ENCODE measurements around the gene S100A11.

The S100A11 gene

DNA sequence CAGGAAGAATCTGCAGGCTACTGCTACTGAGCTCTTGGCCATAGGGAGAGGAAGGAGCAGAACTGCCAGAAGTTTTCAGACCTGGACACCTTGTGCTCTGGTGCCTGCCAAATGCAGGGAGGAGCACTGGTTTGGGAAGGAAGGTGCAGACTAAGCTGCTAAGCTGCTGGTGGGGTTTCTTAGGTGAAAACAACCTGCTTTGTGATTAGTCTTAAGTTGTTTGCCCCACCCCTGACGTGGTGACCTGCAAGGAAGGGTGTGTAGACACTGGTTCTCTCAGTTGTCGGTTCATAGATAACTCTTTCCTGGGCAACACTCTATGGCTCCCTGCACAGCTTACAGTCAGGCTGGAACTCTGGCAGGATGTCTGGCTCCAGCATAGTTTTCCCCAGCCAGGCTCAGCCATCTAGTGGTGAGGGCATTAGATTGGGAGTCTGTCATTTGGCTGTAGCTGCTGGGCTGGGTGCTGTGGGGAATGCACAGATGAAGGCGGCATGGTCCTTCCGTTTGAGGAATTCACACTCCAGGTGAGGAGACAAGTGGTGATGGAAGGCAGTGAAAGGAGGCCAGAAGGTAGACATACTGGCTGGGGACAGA is 32.9 kb downstream of the S100A11 start:
- no peak for DNase-seq (ENCODE audit: low read depth in 2 of 2)

DNA sequence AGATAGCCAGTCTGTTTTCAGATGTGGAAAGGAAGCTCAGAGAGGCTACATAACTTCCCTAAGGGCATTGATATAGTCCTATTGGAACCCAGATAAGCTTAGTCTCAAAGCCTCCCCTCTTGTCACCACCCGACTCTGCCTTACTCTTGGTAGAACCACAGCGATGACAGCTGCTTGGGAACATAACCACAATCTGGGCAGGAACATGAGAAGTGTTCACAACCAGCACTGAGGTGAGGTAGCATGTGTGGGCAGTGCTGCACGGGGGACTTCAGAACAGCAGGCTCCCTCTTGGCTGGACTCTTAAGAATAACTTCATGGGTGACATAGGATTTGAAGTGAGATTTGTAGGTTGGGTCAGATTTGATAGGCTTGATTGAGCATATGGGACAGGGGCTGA is 33.8 kb downstream of the S100A11 start:
- DNase-seq (ENCODE audit: low read depth in 2 of 2), result no peak

DNA sequence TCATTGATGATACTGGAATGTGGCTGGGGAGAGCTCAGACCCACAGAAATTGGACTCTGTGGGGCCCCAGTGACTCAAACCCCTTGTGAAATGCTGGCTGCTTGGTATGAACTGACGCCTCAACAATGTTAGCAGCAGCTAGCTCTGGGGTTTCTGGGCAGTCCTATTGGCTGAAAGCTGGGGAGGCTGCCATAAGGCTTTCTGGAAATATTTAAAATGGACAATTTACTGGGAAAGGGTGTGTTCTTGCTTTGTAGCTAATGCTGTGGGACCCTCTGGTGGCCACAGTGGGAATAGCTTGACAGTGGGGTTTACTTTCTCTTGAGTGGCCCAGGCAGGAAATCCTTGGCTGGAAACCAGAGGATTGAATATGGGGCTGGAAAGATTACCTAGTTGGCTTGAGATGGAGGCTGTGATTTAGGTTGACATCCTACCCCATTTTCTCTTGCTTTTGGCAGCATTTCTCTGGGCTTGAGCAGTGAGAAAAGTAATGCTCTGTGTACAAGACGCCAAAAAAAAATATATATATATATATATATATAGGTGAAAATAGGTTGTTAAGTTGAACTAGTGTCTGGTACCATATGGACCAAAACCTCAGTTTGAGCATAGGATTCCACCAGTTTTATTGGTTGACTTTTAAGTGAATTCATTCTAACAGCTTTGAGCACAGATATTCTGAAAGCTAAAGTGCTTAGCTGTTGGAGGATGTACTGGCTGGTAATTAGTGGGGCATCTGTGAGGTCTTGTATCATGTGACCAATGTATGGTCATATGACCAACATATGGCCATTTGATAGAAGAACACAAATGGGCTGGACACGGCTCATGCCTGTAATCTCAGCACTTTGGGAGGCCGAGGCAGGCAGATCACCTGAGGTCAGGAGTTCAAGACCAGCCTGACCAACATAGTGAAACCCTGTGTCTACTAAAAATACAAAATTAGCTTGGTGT is 34.9 kb downstream of the S100A11 start:
- DNase-seq (ENCODE audit: low read depth in 2 of 2), result peak in 1 of 2 donors; percentile 58

GRCh38 chr1:152000964-152001630 is 35.7 kb downstream of the S100A11 start:
- DNase-seq (ENCODE audit: low read depth in 2 of 2), result no peak

DNA sequence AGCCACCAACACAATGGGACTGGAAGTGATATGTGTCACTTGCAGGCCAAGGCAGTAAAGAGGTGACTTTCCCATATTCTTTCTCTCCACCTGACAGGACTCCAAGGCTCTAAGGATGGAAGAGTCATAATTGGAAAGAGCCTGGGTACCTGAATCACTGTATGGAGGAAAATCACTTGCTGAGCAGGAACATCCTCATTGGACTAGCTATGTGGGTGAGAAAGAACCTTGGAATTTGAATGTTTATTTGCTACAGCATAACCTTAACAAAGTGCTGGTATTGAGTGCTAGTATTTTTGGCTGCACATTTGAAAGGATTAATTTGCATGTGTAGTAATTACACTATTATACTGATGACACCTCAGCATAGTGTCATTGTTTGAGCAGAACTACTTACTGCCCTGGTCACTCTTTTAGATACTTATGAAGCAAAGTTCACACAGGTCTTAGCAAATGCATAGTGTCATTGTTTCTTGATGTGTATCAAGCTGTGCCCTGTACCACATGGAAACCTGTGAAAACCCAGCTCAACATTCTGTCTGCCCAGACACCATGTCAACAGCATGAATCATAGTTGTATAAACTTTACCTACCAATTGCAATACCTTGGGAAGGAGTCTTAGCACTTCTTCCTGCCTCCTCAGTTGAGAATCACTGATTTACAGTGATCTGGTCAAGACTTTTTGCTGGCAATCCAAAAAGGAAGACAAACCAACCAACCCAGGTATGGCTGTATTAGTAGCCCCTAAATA is 38.0 kb downstream of the S100A11 start:
- DNase-seq (ENCODE audit: low read depth in 2 of 2), result no peak

GRCh38 chr1:151997284-151997570 is 39.6 kb downstream of the S100A11 start:
- no peak for DNase-seq (ENCODE audit: low read depth in 2 of 2)

DNA sequence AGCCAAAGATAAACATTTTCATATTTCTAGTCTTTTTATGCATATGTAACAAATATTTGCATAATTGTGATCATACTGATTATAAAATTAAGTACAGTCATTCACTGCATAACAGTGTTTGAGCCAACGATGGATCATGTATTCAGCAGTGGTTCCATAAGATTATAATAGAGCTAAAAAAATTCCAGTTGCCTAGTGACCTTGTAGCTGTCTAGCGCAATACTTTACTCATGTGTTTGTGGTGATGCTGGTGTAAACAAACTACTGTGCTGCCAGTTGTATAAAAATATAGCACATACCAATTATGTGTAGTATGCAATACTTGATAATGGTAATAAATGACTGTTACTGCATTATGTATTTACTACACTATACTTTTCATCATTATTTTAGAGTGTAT is 41.0 kb downstream of the S100A11 start:
- DNase-seq (ENCODE audit: low read depth in 2 of 2), result no peak

DNA sequence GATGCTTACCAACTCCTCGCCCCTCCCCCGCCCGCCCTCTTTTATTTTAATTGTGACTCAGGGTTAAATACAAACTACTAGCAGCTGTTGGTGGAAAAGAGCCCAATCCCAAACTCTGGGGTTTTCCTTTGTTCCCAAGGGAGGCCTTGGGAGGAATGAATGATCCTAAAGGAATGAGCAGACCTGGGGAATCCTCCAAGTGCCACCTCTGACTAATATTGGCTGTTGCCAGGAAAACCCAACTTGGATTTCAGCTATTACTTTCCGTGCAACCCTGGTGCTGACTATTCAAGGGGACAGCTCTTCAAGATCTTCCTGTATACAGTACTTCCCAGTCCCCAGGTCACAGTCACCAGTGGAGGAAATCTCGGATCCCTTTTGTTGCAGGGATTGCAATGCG is 41.8 kb downstream of the S100A11 start:
- no peak for DNase-seq (ENCODE audit: low read depth in 2 of 2)

- DNase-seq (ENCODE audit: low read depth in 2 of 2), result peak in 1 of 2 donors; percentile 59
These were observed 42.9 kb downstream of the S100A11 start, which contains the start of gene S100A10 for GRCh38 chr1:151993734-151994496. Gene S100A10, minus strand, starts transcription at chr1:151993859. Its CDS starts 7,629 bp downstream, at chr1:151986230.

GRCh38 chr1:151993084-151993733 is 43.6 kb downstream of the S100A11 start:
- DNase-seq (ENCODE audit: low read depth in 2 of 2), result no peak

DNA sequence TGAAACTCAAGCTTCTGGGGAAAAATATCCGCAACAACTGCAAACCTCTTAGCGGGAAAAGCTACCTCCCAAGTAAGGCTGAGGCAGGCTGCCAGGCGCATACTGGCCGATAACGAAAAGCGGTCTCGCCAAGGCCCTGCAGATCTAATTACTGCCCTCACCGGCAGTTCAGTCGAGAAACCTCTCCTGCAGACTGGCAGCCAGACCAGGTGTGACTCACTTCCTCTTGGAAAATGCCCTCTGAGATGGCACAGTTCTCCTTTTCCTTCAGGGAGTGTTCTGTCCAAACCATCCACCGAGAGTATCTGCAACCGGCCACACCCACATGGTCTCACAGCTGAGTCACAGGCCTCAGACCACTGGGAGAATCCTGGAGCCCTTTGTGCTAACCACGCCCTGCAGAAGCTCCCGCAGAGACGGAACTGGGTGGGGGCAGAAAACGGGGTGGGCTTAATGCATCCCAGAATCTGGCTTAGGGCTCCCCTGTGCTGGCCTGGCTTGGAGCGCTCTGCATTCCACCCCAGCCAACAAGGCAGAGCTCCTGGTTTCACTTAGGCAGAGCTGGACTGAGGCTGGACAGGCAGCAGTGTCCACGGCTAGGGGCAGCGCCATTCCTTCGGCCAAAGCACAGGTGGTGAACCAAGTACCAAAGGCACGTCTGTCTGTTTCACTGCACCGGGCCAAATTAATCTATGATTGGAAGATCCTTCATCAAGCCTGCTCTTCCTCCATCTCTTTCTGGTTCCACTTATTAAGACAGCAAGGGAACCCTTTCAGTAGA is 44.3 kb downstream of the S100A11 start:
- no peak for DNase-seq (ENCODE audit: low read depth in 2 of 2)

DNA sequence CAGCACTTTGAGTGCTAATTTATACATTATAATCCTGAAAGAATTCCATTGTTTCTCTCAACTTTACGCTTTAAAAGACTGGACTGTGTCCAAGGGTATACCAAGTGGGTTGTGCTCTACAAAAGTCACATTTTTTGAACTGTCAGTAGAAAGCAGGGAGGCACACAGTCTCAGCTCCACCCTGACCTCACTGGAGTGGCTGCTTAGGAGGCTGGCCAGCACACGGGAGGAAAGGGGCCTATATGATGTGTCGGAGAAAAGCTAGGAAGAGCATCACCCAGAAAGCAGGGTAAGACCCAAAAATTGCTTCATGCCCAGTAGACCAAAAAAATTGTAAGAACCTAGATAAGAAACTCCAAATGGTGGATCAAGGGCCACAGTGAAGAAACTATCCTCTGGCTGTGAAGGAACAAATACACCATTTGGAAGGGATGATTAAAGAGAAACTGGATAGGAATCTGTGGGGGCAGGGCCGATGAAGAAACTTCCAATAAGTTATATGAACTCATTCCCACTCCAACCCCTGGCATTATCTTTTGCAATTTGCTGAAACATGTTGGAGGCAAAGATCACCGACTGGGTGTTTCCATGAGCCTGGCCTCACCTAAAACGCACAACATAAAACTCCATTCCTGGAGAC is 45.0 kb downstream of the S100A11 start:
- no peak for DNase-seq (ENCODE audit: low read depth in 2 of 2)

- DNase-seq (ENCODE audit: low read depth in 2 of 2), result no peak
These were observed 46.0 kb downstream of the S100A11 start for GRCh38 chr1:151990856-151991198.

GRCh38 chr1:151990058-151990855 is 46.5 kb downstream of the S100A11 start:
- DNase-seq (ENCODE audit: low read depth in 2 of 2), result no peak

DNA sequence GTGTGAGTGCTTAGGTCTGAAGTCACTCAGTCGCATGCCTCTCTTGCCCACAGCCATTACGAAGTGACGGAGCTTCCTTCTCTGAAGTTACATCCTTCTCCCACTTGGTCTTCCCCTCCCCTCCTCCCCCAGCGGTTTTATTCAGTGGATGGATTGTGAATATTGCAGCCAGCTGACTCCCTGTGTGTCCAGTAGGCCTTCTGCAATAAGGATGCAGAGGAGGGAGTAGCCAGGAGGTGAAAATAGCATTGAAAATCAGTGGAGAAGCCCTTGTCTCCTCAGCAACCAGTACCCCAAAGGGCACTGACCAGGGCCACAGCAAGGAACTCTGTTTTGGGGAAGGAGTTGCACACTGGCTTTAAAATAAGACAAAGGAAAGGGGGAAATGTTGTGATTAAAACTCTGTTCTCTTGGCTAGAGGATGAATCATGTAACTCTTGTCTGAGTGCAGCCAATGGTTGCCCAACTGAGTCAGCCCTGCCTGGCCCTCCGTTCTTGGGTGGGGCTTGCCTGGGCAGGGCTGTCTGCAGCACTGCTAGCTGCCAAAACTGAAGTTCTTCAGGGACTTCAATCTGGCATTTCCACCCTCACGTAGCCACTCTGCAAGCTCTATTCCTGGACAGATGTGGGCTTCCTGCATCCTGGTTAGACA is 47.5 kb downstream of the S100A11 start:
- DNase-seq (ENCODE audit: low read depth in 2 of 2), result peak in 1 of 2 donors; percentile 49

GRCh38 chr1:151988405-151988923 is 48.3 kb downstream of the S100A11 start:
- no peak for DNase-seq (ENCODE audit: low read depth in 2 of 2)

GRCh38 chr1:151986501-151987190 is 50.2 kb downstream of the S100A11 start:
- no peak for DNase-seq (ENCODE audit: low read depth in 2 of 2)
